ENCODE data around the gene ESRRA.

DNA sequence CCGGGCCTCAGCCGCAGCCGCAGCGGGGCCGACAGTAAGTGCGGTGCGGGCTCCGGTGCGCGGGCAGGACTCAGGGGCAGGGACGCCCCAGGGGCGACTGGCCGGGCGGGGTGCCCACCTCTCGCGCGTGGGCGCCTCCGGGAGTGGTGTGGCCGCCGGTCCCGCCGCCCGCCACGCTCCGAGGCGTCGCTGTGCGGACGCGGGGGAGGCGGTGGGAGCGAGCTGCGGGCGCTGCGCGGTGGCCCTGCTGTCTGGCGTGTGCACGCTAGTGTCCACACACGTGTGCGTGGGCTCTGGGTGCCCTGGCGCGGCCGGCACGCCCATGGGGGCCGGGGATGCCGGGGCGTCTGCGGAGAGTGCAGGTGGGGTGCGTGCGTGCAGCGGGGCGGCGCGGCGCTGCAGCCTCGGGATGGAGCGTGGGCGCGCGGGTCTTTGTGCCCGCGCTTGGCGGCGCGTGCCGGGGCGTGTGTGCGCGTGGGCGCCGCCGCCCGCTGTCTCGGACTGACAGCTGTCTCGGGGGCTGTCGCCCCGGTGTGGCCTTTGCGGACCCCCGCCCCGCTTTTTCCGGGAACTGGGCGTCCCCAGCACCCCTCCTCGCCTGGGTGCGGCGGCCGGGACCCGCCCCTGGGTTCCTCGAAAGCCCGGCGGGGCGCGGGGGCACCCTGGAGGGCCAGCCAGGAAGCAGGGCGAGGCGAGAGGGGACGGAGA is 13.4 kb upstream of the ESRRA start:
- TF ChIP-seq, protein P1, sequence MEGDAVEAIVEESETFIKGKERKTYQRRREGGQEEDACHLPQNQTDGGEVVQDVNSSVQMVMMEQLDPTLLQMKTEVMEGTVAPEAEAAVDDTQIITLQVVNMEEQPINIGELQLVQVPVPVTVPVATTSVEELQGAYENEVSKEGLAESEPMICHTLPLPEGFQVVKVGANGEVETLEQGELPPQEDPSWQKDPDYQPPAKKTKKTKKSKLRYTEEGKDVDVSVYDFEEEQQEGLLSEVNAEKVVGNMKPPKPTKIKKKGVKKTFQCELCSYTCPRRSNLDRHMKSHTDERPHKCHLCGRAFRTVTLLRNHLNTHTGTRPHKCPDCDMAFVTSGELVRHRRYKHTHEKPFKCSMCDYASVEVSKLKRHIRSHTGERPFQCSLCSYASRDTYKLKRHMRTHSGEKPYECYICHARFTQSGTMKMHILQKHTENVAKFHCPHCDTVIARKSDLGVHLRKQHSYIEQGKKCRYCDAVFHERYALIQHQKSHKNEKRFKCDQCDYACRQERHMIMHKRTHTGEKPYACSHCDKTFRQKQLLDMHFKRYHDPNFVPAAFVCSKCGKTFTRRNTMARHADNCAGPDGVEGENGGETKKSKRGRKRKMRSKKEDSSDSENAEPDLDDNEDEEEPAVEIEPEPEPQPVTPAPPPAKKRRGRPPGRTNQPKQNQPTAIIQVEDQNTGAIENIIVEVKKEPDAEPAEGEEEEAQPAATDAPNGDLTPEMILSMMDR (IDR thresholded peaks at IDR 0.05): no peak
- TF ChIP-seq POLR2A (IDR thresholded peaks at IDR 0.05): no peak
